HT1080 (cell line): Measurements from ENCODE around the gene OTUB2. TPM values are rescaled to one million over a fixed set of nuclear protein-coding genes. Genes with fewer than 3 reads are reported as not detected.

ENCODE experiments used
- DNase-seq: peaks from one replicate; pipeline ENCODE4 v3.0.0-alpha.2; 2015; ENCODE audit warnings: low read depth
- total RNA-seq: library from RNA; depleted of rRNA; stranded (reverse); fragments of >200 nt; shearing (Covaris generic); gene quantifications from 2 replicates; pipeline ENCODE4 v1.2.3, GENCODE V29; 2014

OTUB2 gene
- total RNA-seq, 1 experiment from 2014 or later: 2.8 TPM

DNA sequence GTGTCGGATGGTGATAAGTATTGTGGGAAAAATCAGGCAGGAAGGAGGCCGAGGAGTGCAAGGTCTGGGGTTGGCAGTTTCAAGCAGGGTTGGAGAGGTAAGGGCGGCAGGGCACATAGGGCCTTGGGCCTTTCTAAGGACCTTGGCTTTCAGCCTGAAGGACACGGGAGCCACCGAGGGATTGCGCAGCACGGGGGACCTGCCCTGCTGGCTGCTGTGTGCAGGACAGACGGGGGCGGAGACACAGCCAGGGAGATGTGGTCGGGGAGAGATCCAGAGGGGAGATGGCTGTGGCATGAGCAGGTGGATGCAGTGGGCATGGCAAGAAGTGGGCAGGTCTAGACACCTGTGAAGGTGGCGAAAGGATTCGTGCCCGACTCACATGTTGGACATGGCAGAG lies 14.7 kb downstream of the OTUB2 start:
- no peak for DNase-seq

DNA sequence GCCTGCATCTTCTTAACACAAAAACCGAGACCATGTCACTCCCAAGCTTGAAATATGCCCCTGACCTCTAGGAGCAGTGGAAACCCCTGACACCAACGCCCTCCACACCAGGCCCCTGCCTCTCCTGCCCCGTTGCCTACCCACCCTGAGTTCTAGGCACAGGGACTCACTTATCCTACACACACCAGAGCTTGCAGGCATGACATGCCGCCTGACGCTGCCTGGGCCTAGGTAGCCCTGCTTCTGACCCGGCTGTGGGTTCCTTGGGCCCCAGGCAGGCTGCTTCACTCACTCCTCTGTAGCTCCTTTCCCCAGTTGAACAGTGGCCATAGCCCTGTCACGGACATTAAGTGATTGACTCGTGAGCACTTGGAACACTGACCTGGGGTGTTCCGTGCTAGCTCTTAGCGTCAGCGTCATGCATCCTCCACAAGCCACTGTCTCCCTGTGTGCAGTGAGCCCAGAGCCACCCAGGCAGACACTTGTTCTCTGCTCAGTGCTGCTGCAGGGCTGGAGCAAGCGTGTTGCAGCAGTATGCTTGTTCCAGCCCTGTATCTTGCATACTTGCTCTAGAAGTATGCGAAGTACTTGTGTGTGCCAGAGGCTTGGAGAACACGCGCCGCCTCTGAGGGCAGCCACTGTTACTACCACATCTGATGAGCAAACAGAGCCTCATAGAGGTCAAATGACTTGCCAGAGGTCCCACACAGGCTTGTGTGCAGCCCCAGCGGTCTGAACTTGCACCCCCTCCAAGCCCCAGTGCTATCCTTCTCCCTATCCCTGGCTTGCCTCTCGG lies 15.6 kb downstream of the OTUB2 start:
- no peak for DNase-seq

DNA sequence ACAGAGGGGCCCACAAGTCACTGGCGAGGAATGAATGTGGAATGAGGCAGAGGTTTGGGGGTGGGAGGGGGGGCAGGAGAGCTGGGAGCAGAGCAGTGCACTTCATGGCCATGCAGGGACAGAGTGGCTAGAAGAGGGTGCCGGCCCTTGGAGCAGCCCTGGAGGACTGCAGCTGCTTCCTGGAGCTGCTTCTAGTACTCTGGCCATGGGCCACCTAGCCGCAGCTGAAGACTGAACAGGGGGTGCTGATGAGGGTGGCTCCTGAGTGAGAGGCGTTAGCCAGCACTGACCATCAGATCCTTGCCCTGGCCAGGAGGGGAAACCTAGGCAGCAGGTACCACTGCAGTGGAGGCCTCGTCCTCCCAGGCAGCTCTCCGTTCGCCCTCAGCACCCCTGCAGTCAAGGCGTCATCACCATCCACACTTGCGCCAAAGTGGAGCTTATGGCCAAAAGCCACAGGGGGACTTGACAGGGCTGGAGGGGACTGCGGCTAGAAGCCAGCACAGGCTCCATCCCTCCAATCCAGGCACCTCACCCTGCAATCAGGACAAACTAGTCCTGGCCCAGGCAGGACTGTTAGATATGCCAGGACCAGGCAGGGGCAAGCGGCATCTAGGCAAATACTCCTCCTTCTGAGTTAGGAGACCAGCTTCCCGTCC lies 16.4 kb downstream of the OTUB2 start:
- DNase-seq: no peak

DNA sequence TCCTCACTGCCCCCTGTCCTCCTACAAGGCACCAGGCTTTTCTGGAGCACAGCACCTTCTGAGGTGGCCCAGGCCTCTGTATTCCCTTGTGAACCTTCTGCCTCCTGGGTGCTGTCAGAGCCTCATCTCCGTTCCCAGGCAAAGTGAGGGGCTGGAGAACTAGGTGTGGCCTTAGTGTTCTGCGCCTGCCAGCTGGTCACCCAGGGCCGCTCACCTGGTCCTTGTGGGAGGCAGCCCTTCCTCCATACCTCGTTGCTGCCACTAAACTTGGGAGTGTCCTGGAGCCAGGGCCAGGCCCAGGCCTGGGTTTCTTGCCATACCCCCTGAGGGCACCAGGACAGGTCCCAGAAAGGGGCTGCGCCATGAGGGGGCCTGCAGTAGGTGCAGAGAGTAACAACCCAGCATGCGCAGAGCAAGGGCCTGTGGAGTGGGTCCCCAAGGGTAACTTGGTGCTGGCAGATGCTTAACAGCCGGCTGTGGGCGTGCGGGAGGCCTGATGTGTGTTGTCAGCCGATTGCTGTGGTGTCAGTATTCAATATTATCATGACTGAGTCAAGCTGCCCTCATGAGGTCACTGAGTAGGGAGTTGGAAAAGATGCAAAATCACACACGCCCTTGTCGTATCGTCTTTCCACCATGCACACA lies 17.1 kb downstream of the OTUB2 start:
- no peak for DNase-seq

DNA sequence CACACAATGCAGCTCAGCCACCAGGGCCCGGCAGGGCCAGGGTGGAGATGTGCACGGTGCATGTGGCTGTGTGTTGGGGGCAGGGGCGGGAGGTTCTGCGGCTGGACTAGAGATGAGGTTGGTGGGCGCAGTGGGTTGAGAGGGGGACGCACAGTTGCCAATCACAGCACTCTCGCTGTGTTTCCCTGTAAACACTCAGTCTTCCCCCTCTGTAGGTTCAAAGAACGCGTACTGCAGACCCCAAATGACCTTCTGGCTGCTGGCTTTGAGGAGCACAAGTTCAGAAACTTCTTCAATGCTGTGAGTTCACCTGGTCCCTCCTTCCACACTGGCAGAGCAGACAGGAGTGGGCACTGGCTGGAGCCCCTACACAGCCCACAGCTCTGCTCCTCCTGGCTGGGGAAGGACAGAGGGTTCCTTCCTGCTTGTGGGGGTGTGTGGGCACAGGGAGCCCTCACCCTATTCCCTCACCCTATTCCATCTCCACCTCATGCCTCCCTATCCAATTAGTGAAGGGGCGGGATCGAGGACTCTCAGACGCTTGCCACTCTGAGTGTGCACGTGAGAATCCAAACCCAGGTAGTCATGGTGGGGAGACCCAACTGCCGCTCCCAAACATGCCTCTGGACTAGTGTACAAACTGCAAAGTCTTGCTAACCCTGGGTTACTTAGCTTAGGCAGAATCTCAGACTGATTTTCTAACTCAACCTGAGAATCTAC lies 17.8 kb downstream of the OTUB2 start:
- no peak for DNase-seq

DNA sequence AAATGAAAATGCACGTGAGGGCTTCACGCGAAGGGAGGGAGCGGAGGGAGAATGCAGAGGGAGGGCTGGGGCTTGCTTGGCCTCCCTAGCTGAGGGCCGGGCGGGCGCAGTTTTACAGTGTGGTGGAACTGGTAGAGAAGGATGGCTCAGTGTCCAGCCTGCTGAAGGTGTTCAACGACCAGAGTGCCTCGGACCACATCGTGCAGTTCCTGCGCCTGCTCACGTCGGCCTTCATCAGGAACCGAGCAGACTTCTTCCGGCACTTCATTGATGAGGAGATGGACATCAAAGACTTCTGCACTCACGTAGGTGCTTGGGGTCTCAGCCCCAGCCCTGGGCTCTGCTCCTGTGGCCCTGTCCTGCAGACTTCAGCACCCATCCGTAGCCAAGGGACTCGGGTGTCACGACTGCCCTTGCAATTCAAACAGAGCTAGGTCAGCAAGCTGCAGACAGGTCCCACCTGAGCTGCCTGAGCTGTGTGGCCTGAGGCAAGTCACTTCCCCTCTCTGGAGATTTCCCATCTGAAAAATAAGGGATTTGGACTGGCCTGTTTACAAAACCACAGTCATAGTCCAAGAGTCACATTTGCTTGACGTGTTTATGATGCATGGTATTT lies 18.4 kb downstream of the OTUB2 start:
- no peak for DNase-seq

DNA sequence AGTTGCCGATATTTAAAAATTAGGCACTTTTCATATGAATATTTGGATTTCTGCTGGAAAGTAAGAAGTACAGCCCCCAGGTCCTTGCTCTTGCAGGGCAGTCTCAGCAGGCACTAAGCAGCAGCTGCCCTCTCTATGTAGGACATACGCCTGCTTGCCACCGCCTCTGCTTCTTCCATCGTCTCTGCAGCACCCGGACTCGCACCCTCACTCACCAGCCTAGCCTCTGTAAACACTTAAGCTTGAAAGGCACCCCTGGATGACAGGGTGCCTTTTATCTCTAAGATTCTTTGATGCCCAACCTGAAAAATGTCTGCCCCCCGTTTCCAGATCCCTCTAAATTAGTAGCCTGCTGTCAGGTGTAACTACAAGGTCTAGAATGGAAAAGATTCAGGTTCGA lies 19.0 kb downstream of the OTUB2 start:
- no peak for DNase-seq

DNA sequence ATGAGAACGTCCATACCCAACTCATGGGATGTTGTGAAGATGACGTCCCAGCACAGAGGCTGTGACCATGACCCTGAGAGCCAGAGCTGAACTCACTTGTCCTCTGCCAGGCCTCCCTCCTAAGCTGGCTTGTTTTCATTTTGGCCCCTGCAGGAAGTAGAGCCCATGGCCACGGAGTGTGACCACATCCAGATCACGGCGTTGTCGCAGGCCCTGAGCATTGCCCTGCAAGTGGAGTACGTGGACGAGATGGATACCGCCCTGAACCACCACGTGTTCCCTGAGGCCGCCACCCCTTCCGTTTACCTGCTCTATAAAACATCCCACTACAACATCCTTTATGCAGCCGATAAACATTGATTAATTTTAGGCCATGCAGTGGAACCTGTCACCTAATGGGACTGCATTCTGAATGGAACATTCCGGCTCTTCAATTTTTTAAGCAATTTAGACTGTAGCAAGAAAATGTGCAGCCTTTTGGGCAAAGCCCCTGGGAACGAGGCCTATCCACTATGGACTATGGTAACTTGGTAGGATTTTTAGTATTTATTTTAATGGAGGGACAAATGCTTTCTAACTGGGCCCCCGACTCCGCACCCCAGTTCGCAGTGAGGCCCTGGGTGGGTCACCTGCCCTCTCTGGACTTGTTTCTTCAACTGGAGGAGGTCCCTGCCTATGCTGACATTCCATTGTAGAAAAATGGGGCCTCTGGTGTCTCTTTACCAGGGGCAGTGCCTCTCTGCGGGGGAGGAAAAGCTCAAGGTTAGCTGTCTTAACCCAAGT lies 19.6 kb downstream of the OTUB2 start:
- DNase-seq: no peak

DNA sequence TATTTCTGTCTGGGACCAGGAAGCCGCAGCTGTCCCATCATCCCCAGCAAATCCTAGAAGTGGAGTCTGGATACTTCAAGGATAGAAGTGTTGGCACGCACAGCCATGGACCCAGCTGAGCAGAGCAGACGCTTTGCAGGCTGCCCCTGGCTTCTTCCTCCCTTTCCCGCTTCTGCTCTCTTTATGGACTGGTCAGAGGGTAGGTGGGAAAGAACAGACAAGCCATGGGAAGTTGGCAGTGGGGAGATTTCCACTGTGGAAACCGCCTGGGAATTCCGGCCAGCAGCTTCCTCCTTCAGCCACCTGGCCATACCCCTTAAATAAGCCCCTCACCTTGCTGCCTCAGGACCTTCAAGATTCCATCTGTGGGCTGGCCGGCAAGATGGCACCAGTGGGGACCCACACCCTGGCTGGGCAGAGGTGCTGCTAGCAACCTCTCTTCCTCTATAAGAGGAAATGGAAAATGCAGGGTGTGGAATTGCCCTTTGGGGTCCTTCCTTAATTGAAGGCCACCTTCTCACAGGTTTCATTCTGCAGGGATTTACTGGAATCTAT lies 20.6 kb downstream of the OTUB2 start:
- DNase-seq: no peak

DNA sequence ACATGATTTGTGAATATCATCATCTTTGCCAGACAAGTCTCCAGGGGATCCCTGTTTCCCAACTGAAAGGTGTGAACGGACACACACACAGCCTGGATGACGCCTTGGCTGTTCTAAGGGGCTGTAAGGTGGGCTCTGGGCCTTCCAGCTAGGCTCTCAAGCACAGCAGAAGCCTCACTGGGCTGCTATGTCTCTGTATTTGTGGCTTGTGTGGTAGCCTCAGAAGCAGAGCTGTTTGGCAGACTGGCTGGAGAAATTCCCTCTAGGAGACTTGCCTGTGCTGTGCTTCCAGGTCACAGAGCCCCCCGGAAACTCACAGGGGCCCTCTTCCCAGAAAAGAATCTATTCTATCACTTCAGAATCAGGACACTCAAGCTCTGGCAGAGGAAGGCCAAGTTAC lies 21.4 kb downstream of the OTUB2 start:
- no peak for DNase-seq

DNA sequence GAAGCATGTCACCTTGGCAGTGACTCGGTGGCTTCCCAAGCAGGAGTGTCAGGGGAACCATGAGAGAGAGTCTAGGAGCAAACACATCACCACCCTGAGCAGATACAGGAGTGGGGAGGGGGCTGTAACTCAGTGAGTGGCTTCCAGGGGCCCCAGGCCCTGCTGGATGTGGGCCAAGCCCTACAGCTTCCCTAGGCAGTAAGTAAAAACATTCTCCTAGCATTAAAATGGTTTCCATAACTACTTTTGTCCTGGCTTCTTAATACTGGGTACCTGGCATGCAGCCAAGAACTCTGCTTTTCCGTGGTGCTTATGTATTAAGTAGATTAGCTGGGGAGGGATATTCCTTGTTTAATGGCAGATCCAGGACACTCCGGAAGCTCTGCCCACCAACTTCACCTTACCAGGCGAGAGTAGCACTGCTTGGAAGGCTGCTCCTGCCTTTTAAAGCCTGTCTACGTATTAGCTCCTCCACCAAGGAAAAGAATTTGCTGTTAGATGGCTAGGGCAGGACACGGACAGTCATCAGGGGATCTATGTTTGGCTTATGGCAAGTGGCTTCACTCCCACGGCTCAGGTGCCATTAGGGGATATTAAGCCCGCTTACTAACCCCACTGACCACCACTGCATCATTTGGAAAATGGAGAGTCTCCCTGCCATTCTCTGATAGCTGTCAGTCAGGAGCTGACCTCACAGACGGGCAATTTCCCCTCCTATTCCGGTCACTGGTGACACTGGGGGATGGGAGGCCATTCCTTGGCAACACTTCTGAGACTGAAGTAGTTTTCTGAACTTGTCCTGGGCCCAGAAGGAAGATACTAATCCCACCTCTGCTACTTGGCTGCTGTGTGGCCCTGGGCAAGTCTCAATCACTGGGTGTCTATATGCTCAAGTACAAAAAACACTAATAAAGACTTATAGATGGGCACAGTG lies 22.8 kb downstream of the OTUB2 start:
- DNase-seq: no peak

DNA sequence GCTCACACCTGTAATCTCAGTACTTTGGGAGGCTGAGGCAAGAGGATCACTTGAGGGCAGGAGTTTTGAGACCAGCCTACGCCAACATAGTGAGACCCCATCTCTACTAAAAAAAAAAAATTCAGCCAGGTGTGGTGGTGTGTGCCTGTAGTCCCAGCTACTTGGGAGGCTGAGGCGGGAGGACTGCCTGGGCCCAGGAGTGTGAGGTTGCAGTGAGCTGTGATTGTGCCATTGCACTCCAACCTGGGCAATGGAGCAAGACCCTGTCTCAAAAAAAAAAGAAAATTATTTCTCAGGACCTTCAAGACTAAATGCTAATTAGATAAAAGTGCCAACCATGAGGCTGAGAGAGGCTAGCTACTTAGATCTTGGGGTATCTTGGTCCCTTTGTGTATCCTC lies 23.5 kb downstream of the OTUB2 start:
- no peak for DNase-seq

DNA sequence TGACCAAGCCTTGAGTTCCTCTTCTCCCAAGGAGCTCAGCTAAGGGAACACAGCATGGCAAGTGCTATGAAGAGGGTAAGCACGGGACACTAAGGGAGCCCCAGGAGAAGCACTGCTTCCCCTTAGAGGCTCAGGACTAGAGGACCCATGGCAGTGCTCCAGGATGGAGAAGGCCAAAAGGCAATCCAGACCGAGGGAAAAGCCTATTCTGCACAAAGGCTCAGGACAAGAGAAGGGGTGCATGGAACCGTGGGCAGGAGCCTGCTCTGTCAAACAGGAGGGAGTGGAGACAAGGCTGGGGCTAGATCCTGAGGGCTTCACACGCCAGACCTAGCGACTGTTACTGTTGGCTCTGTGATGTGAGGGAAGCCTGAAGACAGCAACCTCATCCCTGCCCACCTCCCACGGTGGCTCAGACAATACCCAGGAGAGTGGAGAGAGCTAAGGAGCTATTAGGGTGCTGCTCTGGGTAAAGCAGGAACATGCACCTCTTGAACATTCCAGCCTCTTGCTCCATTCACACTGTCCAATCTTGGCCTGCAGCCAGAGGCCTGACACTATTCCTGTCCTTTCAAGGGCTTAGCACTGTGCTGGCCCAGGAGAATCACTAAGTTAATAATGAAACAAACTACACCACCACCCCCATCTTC lies 24.2 kb downstream of the OTUB2 start:
- DNase-seq: no peak

DNA sequence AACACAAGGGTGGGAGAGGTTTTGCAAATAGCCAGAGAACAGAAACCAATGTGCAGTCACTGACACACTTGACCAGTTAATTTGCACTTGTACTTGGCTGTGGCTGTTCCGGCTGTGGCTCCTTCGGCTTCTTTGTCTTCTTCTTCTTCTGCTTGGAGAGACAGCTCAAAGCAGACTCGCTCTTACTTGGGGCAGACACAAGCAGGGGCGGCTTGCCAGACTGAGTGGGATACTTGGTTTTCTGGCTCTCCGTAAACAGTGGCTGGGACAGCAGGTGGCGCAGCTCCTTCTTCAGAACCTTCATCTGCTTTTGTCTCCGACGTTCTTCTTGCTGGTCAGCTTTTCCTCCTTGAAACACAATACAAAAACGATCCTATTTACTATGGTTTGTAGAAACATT lies 25.0 kb downstream of the OTUB2 start:
- peak; percentile 23 for DNase-seq

DNA sequence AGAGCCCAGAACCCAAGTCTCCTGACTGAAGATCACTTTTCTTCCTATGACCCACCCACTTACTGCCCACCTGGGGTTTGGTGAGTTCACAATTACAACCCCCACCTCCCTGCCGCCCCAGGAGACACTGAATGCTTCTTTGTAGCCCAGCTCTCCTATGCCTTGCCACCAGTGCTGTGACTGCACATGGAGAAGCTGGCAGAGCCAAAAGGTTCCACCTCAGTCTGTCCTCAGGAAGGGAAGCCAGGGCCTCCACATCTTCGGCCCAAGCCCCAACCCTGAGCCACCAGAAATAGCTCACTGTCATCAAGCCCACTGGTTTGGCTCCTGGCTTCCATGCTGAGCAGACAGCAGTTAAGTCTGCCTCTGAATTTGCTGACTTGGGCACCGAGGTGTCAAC lies 25.6 kb downstream of the OTUB2 start:
- DNase-seq: no peak

DNA sequence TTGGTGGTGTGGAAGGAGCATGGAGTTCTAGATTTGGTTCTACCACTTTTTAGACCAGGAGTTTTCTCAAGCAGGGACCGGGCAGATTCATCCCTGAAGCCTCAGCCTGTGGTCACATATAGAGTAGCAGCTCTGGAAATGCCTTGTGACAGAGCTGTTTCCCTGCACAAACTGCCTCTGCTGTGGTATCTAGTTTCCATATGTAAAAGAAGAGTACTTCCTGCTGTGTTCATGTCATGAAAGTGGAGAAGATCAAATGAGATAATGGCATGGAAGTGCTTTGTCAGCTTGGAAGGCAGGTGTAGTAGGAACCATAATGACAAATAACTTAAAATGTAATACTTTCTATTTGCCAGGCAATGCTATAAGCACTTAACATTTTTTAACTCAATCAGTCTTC lies 26.1 kb downstream of the OTUB2 start:
- DNase-seq: no peak

DNA sequence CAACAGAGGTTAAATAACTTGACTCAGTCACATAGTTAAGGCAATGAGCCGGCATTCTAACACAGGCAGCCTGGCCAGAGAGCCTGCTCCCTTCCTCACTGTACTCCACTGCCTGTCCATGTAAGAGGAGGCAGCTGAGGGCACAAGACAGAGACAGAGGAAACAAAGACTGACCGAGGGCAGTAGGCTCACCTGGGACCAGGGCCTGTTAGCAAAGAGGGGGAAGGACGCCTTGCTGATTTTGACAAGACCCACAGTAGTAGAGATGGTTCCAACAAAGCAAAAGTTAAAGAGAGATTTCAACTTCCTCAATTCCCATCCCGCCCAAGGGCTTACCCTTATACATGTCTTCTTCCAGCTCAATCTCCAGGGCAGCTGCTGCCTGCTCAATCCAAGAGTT lies 26.5 kb downstream of the OTUB2 start:
- no peak for DNase-seq

DNA sequence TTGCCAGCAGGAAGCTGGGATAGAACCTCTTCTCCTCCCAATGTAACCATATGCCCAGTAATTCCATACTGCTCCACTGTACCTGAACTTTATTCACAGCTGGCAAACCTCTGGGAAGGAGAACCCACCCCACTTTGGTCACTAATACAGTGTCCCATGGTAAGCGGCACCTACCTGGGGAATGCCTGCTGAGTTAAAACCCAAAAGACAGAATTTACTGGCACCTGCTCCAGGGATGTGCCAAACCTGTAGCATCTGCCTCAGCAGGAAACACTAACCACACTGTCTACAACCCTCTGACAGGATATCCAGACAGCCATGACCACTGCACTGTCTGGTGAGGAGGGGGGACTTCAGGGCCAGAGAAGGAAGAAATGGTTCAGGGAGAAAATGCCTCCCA lies 28.3 kb downstream of the OTUB2 start:
- no peak for DNase-seq

DNA sequence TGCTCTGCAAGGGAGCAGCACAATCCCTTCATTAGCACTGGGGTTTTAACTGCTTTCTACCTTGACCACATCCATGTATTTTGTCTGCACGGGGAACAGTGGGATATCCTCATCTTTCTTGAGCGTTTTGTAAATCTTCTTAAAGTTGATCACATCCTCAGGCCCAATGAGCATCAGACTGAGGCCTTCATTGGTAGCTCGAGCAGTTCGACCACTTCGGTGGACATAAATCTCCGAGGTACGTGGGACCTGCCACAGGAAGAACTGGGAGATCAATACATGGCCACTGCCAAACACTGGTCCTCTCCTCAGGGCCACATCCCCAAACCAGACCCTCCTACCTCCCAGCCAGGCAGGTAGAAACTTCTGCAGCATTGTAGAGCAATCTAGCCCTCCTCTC lies 28.8 kb downstream of the OTUB2 start:
- no peak for DNase-seq
